Muscle layer of colon (tissue), 2 donors: Measurements from ENCODE around the gene POLR3A.

Source experiments
- H3K27ac ChIP-seq: one replicate; pipeline ENCODE4 v1.7.0; 2013; ENCODE audit warnings: low read depth, mild to moderate bottlenecking, low read length, moderate library complexity
- H3K27me3 ChIP-seq, 2 donors: one replicate each; pipeline ENCODE4 v1.7.0; 2013; ENCODE audit warnings: low read length in 2 of 2, mild to moderate bottlenecking in 2 of 2; ENCODE audit not compliant: insufficient read depth in 2 of 2, control insufficient read depth in 1 of 2
- H3K36me3 ChIP-seq: one replicate; pipeline ENCODE4 v1.7.0; 2013; ENCODE audit warnings: mild to moderate bottlenecking, low read length; ENCODE audit not compliant: insufficient read depth
- H3K4me1 ChIP-seq: one replicate; pipeline ENCODE4 v1.7.0; 2013; ENCODE audit warnings: mild to moderate bottlenecking, low read length; ENCODE audit not compliant: insufficient read depth
- H3K4me3 ChIP-seq, 2 donors: one replicate each; pipeline ENCODE4 v1.7.0; 2013; ENCODE audit warnings: low read length in 2 of 2, low read depth in 1 of 2, mild to moderate bottlenecking in 1 of 2, moderate library complexity in 1 of 2
- H3K9ac ChIP-seq: one replicate; pipeline ENCODE4 v1.7.0; 2013; ENCODE audit warnings: low read length
- H3K9me3 ChIP-seq: one replicate; pipeline ENCODE4 v1.7.0; 2013; ENCODE audit warnings: mild to moderate bottlenecking, low read length
- donor health status: abdominal sarcoma.
- donor health status: Adenocarcinoma of cecum.

The POLR3A gene

GRCh38 chr10:77972148-77972547 is 57.2 kb downstream of the POLR3A start:
- no peak overlapping the region for H3K4me3 ChIP-seq
- H3K9me3 ChIP-seq: no peaks in the 10 kb centered on the region
- H3K27me3 ChIP-seq: no peaks in the 10 kb centered on the region
- peak overlapping the region; percentile 61 for H3K27ac ChIP-seq
- peaks cover 55% of the 10 kb centered on the region for H3K4me1 ChIP-seq
- peaks cover 7% of the 10 kb centered on the region for H3K36me3 ChIP-seq
- H3K9ac ChIP-seq: no peak overlapping the region

- Histone ChIP-seq H3K4me1 (peaks cover 55% of the 10 kb centered on the region), H3K9ac (no peak overlapping the region), H3K36me3 (peaks cover 5% of the 10 kb centered on the region), H3K27me3 (no peaks in the 10 kb centered on the region), H3K27ac (peak overlapping the region; percentile 61), H3K9me3 (no peaks in the 10 kb centered on the region), H3K4me3 (no peak overlapping the region)
Observed at GRCh38 chr10:77971804-77972144, 57.5 kb downstream of the POLR3A start.

GRCh38 chr10:77970869-77971803 is 58.2 kb downstream of the POLR3A start:
- Histone ChIP-seq H3K36me3 (no peaks in the 10 kb centered on the region), H3K4me1 (peaks cover 55% of the 10 kb centered on the region), H3K4me3 (no peak overlapping the region), H3K9ac (no peak overlapping the region), H3K9me3 (no peaks in the 10 kb centered on the region), H3K27ac (peak overlapping the region; percentile 83), H3K27me3 (no peaks in the 10 kb centered on the region)

GRCh38 chr10:77969114-77969513 is 60.2 kb downstream of the POLR3A start:
- Histone ChIP-seq H3K27me3 (no peaks in the 10 kb centered on the region), H3K9me3 (no peaks in the 10 kb centered on the region), H3K9ac (peak overlapping the region; percentile 44), H3K4me3 (no peak overlapping the region), H3K27ac (peak overlapping the region; percentile 83), H3K4me1 (peaks cover 42% of the 10 kb centered on the region), H3K36me3 (no peaks in the 10 kb centered on the region)

GRCh38 chr10:77967611-77968022 is 61.7 kb downstream of the POLR3A start:
- Histone ChIP-seq H3K4me1 (peaks cover 38% of the 10 kb centered on the region), H3K27ac (no peak overlapping the region), H3K9me3 (no peaks in the 10 kb centered on the region), H3K36me3 (no peaks in the 10 kb centered on the region), H3K4me3 (no peak overlapping the region), H3K9ac (no peak overlapping the region), H3K27me3 (no peaks in the 10 kb centered on the region)

GRCh38 chr10:77965294-77965693 is 64.0 kb downstream of the POLR3A start:
- Histone ChIP-seq H3K27ac (no peak overlapping the region), H3K27me3 (no peaks in the 10 kb centered on the region), H3K36me3 (no peaks in the 10 kb centered on the region), H3K9ac (no peak overlapping the region), H3K4me3 (no peak overlapping the region), H3K9me3 (no peaks in the 10 kb centered on the region), H3K4me1 (peaks cover 17% of the 10 kb centered on the region)

GRCh38 chr10:77964811-77965210 is 64.5 kb downstream of the POLR3A start:
- H3K4me3 ChIP-seq: no peak overlapping the region
- H3K27ac ChIP-seq: no peak overlapping the region
- H3K9me3 ChIP-seq: no peaks in the 10 kb centered on the region
- H3K27me3 ChIP-seq: no peaks in the 10 kb centered on the region
- no peaks in the 10 kb centered on the region for H3K36me3 ChIP-seq
- H3K4me1 ChIP-seq: peaks cover 12% of the 10 kb centered on the region
- no peak overlapping the region for H3K9ac ChIP-seq

- no peak overlapping the region for H3K9ac ChIP-seq
Observed at GRCh38 chr10:77963901-77964300, 65.4 kb downstream of the POLR3A start.

GRCh38 chr10:77962350-77963146 is 66.8 kb downstream of the POLR3A start:
- H3K4me1 ChIP-seq: no peaks in the 10 kb centered on the region

More at GRCh38 chr10:77963901-77964300, 65.4 kb downstream of the POLR3A start:
- Histone ChIP-seq H3K4me3 (no peak overlapping the region), H3K4me1 (peaks cover 3% of the 10 kb centered on the region), H3K27ac (no peak overlapping the region), H3K27me3 (no peaks in the 10 kb centered on the region), H3K36me3 (no peaks in the 10 kb centered on the region), H3K9me3 (no peaks in the 10 kb centered on the region)

GRCh38 chr10:77961668-77962067 is 67.6 kb downstream of the POLR3A start:
- Histone ChIP-seq H3K27me3 (no peaks in the 10 kb centered on the region), H3K4me1 (no peaks in the 10 kb centered on the region), H3K4me3 (no peak overlapping the region), H3K9me3 (no peaks in the 10 kb centered on the region), H3K27ac (no peak overlapping the region), H3K36me3 (no peaks in the 10 kb centered on the region), H3K9ac (no peak overlapping the region)

More at GRCh38 chr10:77962350-77963146, 66.8 kb downstream of the POLR3A start:
- Histone ChIP-seq H3K9ac (no peak overlapping the region), H3K36me3 (no peaks in the 10 kb centered on the region), H3K4me3 (no peak overlapping the region), H3K27ac (no peak overlapping the region), H3K9me3 (no peaks in the 10 kb centered on the region), H3K27me3 (no peaks in the 10 kb centered on the region)

- no peak overlapping the region for H3K4me3 ChIP-seq
- H3K36me3 ChIP-seq: no peaks in the 10 kb centered on the region
- H3K27ac ChIP-seq: no peak overlapping the region
- no peaks in the 10 kb centered on the region for H3K9me3 ChIP-seq
- H3K9ac ChIP-seq: no peak overlapping the region
- no peaks in the 10 kb centered on the region for H3K4me1 ChIP-seq
- H3K27me3 ChIP-seq: no peaks in the 10 kb centered on the region
Observed at GRCh38 chr10:77960829-77961329, 68.4 kb downstream of the POLR3A start.
